OCI-LY7 (cell line): ENCODE results near the gene PDZD2. TPM values are rescaled to one million over a fixed set of nuclear protein-coding genes. Genes with fewer than 3 reads are reported as not detected.

Source experiments
- BruUV-seq: library from RNA; stranded (reverse); fragments of 400-500 nt; replicated peaks from 2 replicates; lab custom pipeline; 2021; lab: Mats Ljungman, UMichigan
- CTCF ChIA-PET: fragments of 300-600 bp; sonication (Branson Sonifier 250); formaldehyde crosslinking; loops from one replicate; lab custom pipeline; 2022; ENCODE audit warnings: antibody characterized with exemption; ENCODE audit not compliant: unreplicated experiment; lab: Charles Lee
- POLR2A ChIA-PET: fragments of 300-600 bp; sonication (Branson Sonifier 250); formaldehyde crosslinking; loops from one replicate; lab custom pipeline; 2022; ENCODE audit warnings: antibody characterized with exemption; lab: Charles Lee
- DNase-seq: peaks from one replicate; pipeline ENCODE4 v3.0.0-alpha.2; 2015; ENCODE audit warnings: low spot score
- H2AFZ ChIP-seq: fragments of 200-600 bp; sonication (generic), shearing (Covaris generic); 2 replicates; pipeline ENCODE4 v1.6.1; 2014; ENCODE audit warnings: mild to moderate bottlenecking, antibody characterized with exemption, low read length, moderate library complexity
- H3K27ac ChIP-seq: fragments of 200-600 bp; sonication (generic); 2 replicates; pipeline ENCODE4 v1.5.1; 2014; ENCODE audit warnings: mixed run types, low read depth, mild to moderate bottlenecking, moderate library complexity, low read length, inconsistent platforms; ENCODE audit not compliant: poor library complexity, severe bottlenecking
- H3K36me3 ChIP-seq: fragments of 200-600 bp; sonication (generic); 2 replicates; pipeline ENCODE4 v1.6.1; 2014; ENCODE audit warnings: mild to moderate bottlenecking, antibody characterized with exemption, low read length, moderate library complexity, mixed read lengths; ENCODE audit not compliant: insufficient read depth
- H3K4me1 ChIP-seq: fragments of 200-600 bp; sonication (generic); 2 replicates; pipeline ENCODE4 v1.5.1; 2014; ENCODE audit warnings: mild to moderate bottlenecking, low read length; ENCODE audit not compliant: insufficient read depth, poor library complexity, severe bottlenecking
- H3K4me2 ChIP-seq: fragments of 200-600 bp; sonication (generic); 2 replicates; pipeline ENCODE4 v1.6.1; 2014; ENCODE audit warnings: mild to moderate bottlenecking, low read length
- H3K4me3 ChIP-seq: fragments of 200-600 bp; sonication (generic); 2 replicates; pipeline ENCODE4 v1.5.1; 2014; ENCODE audit warnings: mild to moderate bottlenecking, low read depth, low read length; ENCODE audit not compliant: poor library complexity, severe bottlenecking
- H3K79me2 ChIP-seq: fragments of 200-600 bp; sonication (generic); 2 replicates; pipeline ENCODE4 v1.6.1; 2016; ENCODE audit warnings: low read depth, mild to moderate bottlenecking, low read length, moderate library complexity, mixed read lengths; ENCODE audit not compliant: insufficient read depth
- H3K9me2 ChIP-seq: fragments of 200-600 bp; sonication (generic); 2 replicates; pipeline ENCODE4 v1.6.1; 2016; ENCODE audit warnings: mild to moderate bottlenecking, low read length, mixed read lengths; ENCODE audit not compliant: insufficient read depth
- H3K9me3 ChIP-seq: fragments of 200-600 bp; sonication (generic); 2 replicates; pipeline ENCODE4 v1.6.1; 2014; ENCODE audit warnings: mild to moderate bottlenecking, mixed run types, low read length, mixed read lengths
- H4K20me1 ChIP-seq: fragments of 200-600 bp; sonication (generic); 2 replicates; pipeline ENCODE4 v1.6.1; 2014; ENCODE audit warnings: mild to moderate bottlenecking, antibody characterized with exemption, low read length, moderate library complexity, mixed read lengths; ENCODE audit not compliant: insufficient read depth
- EZH2phosphoT487 ChIP-seq: fragments of 200-600 bp; sonication (generic); IDR thresholded peaks from 2 replicates; pipeline ENCODE4 v1.6.1; 2018; ENCODE audit warnings: low read depth, borderline replicate concordance, mild to moderate bottlenecking, mixed run types, antibody characterized with exemption, low read length, moderate library complexity, mixed read lengths
- intact Hi-C: fragments of 100-400 bp; cut with micrococcal nuclease; formaldehyde crosslinking; loops from one replicate; pipeline ENCODE4 v1.10.0; 2022; ENCODE audit not compliant: unreplicated experiment
- total RNA-seq, 2 experiments: library from RNA; depleted of rRNA in 1 of 2; stranded (reverse); fragments of >200 nt in 1 of 2; shearing (Covaris generic) in 1 of 2; gene quantifications; 2 replicates each; pipeline ENCODE4 v1.2.3, GENCODE V29; 2014 to 2022
- TF ChIP-seq, protein P1 (sequence below): fragments of 200-600 bp; sonication (generic); conservative IDR thresholded peaks from 2 replicates; pipeline ENCODE4 v1.5.1; 2014; ENCODE audit warnings: mild to moderate bottlenecking, antibody characterized with exemption, low read length, moderate library complexity, mixed read lengths

PDZD2 gene
- total RNA-seq, 2 experiments from 2014 or later, result 8.6 to 10.6 TPM

DNA sequence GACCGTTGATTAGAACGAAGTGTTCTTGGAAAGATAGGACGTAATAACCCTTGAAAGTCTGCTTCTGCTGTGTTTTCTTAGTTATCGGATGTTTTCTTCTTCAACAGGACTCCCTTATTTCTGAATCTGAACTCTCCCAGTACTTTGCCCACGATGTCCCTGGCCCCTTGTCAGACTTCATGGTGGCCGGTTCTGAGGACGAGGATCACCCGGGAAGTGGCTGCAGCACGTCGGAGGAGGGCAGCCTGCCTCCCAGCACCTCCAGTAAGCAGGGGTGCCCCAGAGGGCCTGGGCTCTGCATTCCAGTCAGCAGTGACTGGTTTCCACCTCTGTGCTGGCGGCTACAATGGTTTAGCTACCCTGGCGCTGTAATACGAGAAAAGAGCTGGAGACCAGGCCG lies 433.1 kb downstream of the PDZD2 start:
- CTCF ChIA-PET, result no interaction called here
- Histone ChIP-seq H3K9me2 (no peaks in the 10 kb centered on the region), H3K36me3 (peaks cover 15% of the 10 kb centered on the region), H3K27ac (no peak overlapping the region), H2AFZ (no peak overlapping the region), H4K20me1 (no peaks in the 10 kb centered on the region), H3K79me2 (no peaks in the 10 kb centered on the region), H3K9me3 (no peaks in the 10 kb centered on the region), H3K4me2 (no peak overlapping the region), H3K4me3 (no peak overlapping the region), H3K4me1 (no peaks in the 10 kb centered on the region)
- intact Hi-C loops, result no loop called here
- POLR2A ChIA-PET, result no interaction called here
- no peak for DNase-seq
- TF ChIP-seq EZH2phosphoT487, result no peak
- TF ChIP-seq, protein P1, sequence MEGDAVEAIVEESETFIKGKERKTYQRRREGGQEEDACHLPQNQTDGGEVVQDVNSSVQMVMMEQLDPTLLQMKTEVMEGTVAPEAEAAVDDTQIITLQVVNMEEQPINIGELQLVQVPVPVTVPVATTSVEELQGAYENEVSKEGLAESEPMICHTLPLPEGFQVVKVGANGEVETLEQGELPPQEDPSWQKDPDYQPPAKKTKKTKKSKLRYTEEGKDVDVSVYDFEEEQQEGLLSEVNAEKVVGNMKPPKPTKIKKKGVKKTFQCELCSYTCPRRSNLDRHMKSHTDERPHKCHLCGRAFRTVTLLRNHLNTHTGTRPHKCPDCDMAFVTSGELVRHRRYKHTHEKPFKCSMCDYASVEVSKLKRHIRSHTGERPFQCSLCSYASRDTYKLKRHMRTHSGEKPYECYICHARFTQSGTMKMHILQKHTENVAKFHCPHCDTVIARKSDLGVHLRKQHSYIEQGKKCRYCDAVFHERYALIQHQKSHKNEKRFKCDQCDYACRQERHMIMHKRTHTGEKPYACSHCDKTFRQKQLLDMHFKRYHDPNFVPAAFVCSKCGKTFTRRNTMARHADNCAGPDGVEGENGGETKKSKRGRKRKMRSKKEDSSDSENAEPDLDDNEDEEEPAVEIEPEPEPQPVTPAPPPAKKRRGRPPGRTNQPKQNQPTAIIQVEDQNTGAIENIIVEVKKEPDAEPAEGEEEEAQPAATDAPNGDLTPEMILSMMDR, result no peak
- no TSS peak for BruUV-seq

DNA sequence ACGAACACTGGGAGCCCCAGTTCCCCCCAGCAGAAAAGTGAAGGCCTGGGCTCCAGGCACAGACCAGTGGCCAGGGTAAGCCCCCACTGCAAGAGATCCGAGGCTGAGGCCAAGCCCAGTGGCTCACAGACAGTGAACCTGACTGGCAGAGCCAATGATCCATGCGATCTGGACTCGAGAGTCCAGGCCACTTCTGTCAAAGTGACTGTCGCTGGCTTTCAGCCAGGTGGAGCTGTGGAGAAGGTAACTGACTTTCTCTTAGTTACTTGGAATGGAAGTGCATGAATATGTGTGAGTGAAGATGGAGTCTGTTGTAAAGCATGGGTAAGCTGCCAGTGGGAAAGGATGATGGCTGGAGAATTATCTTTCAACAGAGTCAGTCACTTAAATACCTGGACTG lies 435.5 kb downstream of the PDZD2 start:
- no peaks in the 10 kb centered on the region for H3K4me1 ChIP-seq
- no peaks in the 10 kb centered on the region for H4K20me1 ChIP-seq
- H3K9me2 ChIP-seq, result no peaks in the 10 kb centered on the region
- intact Hi-C loops, result no loop called here
- CTCF ChIA-PET, result interaction anchor here (0.6 kb wide), 1 partner anchor 252 kb away, joined by 3 read pairs; no protein-coding TSS in a partner anchor
- no peaks in the 10 kb centered on the region for H3K9me3 ChIP-seq
- no peaks in the 10 kb centered on the region for H3K79me2 ChIP-seq
- no peak overlapping the region for H3K4me3 ChIP-seq
- no peak for DNase-seq
- H3K36me3 ChIP-seq, result peaks cover 19% of the 10 kb centered on the region
- H2AFZ ChIP-seq, result no peak overlapping the region
- H3K27ac ChIP-seq, result no peak overlapping the region
- no peak overlapping the region for H3K4me2 ChIP-seq
- POLR2A ChIA-PET, result no interaction called here
- BruUV-seq, result no TSS peak
- TF ChIP-seq, protein P1, result 0 out of 2 replicates have a peak, but pooled peaks have one; percentile 13
- no peak for TF ChIP-seq EZH2phosphoT487
